Measurements from ENCODE around the gene HDC.

HDC gene

GRCh38 chr15:50252556-50252955 lies 13.0 kb downstream of the HDC start:
- no peak for DNase-seq

- no peak for DNase-seq
These were observed 13.8 kb downstream of the HDC start for GRCh38 chr15:50251638-50252182.

GRCh38 chr15:50250760-50251394 lies 14.6 kb downstream of the HDC start:
- no peak for DNase-seq

- DNase-seq: no peak
These were observed 15.8 kb downstream of the HDC start for GRCh38 chr15:50249704-50250103.

GRCh38 chr15:50248994-50249582 lies 16.4 kb downstream of the HDC start:
- DNase-seq: no peak

- DNase-seq: no peak
These were observed 17.5 kb downstream of the HDC start for GRCh38 chr15:50247819-50248655.

GRCh38 chr15:50246631-50247030 lies 18.9 kb downstream of the HDC start:
- DNase-seq: no peak

GRCh38 chr15:50244959-50245624 lies 20.4 kb downstream of the HDC start:
- no peak for DNase-seq

- no peak for DNase-seq
These were observed 21.4 kb downstream of the HDC start for GRCh38 chr15:50244153-50244552.

- no peak for DNase-seq
These were observed 23.7 kb downstream of the HDC start for GRCh38 chr15:50241684-50242450.

- DNase-seq: no peak
These were observed 27.3 kb downstream of the HDC start for GRCh38 chr15:50238255-50238654.

- DNase-seq: no peak
These were observed 29.1 kb downstream of the HDC start for GRCh38 chr15:50236433-50236832.

GRCh38 chr15:50235794-50236193 lies 29.7 kb downstream of the HDC start:
- no peak for DNase-seq

GRCh38 chr15:50234764-50235163 lies 30.8 kb downstream of the HDC start:
- DNase-seq: no peak

- no peak for DNase-seq
These were observed 32.3 kb downstream of the HDC start for GRCh38 chr15:50233192-50233736.

- DNase-seq: no peak
These were observed 32.7 kb downstream of the HDC start for GRCh38 chr15:50232791-50233190.

- no peak for DNase-seq
These were observed 33.8 kb downstream of the HDC start for GRCh38 chr15:50231761-50232160.

GRCh38 chr15:50229336-50229735 lies 36.2 kb downstream of the HDC start:
- DNase-seq: no peak

GRCh38 chr15:50228866-50229265 lies 36.7 kb downstream of the HDC start:
- no peak for DNase-seq

- no peak for DNase-seq
These were observed 38.5 kb downstream of the HDC start for GRCh38 chr15:50227076-50227475.

- no peak for DNase-seq
These were observed 39.6 kb downstream of the HDC start for GRCh38 chr15:50225938-50226337.

- DNase-seq: no peak
These were observed 40.5 kb downstream of the HDC start for GRCh38 chr15:50225057-50225456.

Measured in retina (tissue), 1 donor.